ENCODE data around the gene RGS6.

The RGS6 gene

GRCh38 chr14:72262771-72263170, 330.5 kb downstream of the RGS6 start:
- H3K27me3 ChIP-seq: no peaks in the 10 kb centered on the region
- H3K27ac ChIP-seq: no peak overlapping the region
- no peak overlapping the region for H3K4me3 ChIP-seq (ENCODE audit: low read depth in 1 of 2, low read length in 1 of 2)
- no peaks in the 10 kb centered on the region for H3K9me3 ChIP-seq
- no peaks in the 10 kb centered on the region for H3K4me1 ChIP-seq (ENCODE audit: control insufficient read depth in 1 of 2, insufficient read depth in 1 of 2, low read depth in 1 of 2, low read length in 1 of 2)
- no peaks in the 10 kb centered on the region for H3K36me3 ChIP-seq
- no peak for TF ChIP-seq CTCF (IDR thresholded peaks at IDR 0.05)

GRCh38 chr14:72264716-72265115, 332.5 kb downstream of the RGS6 start:
- Histone ChIP-seq H3K4me1 (ENCODE audit: control insufficient read depth in 1 of 2, insufficient read depth in 1 of 2, low read depth in 1 of 2, low read length in 1 of 2) (no peaks in the 10 kb centered on the region), H3K4me3 (ENCODE audit: low read depth in 1 of 2, low read length in 1 of 2) (no peak overlapping the region), H3K9me3 (no peaks in the 10 kb centered on the region), H3K27me3 (no peaks in the 10 kb centered on the region), H3K36me3 (no peaks in the 10 kb centered on the region), H3K27ac (no peak overlapping the region)
- TF ChIP-seq CTCF (IDR thresholded peaks at IDR 0.05): no peak

GRCh38 chr14:72270147-72270727, 338.0 kb downstream of the RGS6 start:
- no peak overlapping the region for H3K27ac ChIP-seq

GRCh38 chr14:72270749-72271148, 338.5 kb downstream of the RGS6 start:
- Histone ChIP-seq H3K27ac (no peak overlapping the region), H3K4me3 (ENCODE audit: low read depth in 1 of 2, low read length in 1 of 2) (no peak overlapping the region), H3K36me3 (no peaks in the 10 kb centered on the region), H3K27me3 (no peaks in the 10 kb centered on the region), H3K4me1 (ENCODE audit: control insufficient read depth in 1 of 2, insufficient read depth in 1 of 2, low read depth in 1 of 2, low read length in 1 of 2) (no peaks in the 10 kb centered on the region), H3K9me3 (no peaks in the 10 kb centered on the region)
- no peak for TF ChIP-seq CTCF (IDR thresholded peaks at IDR 0.05)

More at GRCh38 chr14:72270147-72270727, 338.0 kb downstream of the RGS6 start:
- no peak for TF ChIP-seq CTCF (IDR thresholded peaks at IDR 0.05)
- H3K4me1 ChIP-seq (ENCODE audit: control insufficient read depth in 1 of 2, insufficient read depth in 1 of 2, low read depth in 1 of 2, low read length in 1 of 2): no peaks in the 10 kb centered on the region
- no peaks in the 10 kb centered on the region for H3K36me3 ChIP-seq
- no peaks in the 10 kb centered on the region for H3K9me3 ChIP-seq
- no peaks in the 10 kb centered on the region for H3K27me3 ChIP-seq
- no peak overlapping the region for H3K4me3 ChIP-seq (ENCODE audit: low read depth in 1 of 2, low read length in 1 of 2)

GRCh38 chr14:72275242-72275641, 343.0 kb downstream of the RGS6 start:
- H3K4me1 ChIP-seq (ENCODE audit: control insufficient read depth in 1 of 2, insufficient read depth in 1 of 2, low read depth in 1 of 2, low read length in 1 of 2): no peaks in the 10 kb centered on the region
- no peaks in the 10 kb centered on the region for H3K36me3 ChIP-seq
- H3K9me3 ChIP-seq: no peaks in the 10 kb centered on the region
- no peak overlapping the region for H3K27ac ChIP-seq
- H3K27me3 ChIP-seq: no peaks in the 10 kb centered on the region
- H3K4me3 ChIP-seq (ENCODE audit: low read depth in 1 of 2, low read length in 1 of 2): no peak overlapping the region
- no peak for TF ChIP-seq CTCF (IDR thresholded peaks at IDR 0.05)

- H3K9me3 ChIP-seq: no peaks in the 10 kb centered on the region
- no peak for TF ChIP-seq CTCF (IDR thresholded peaks at IDR 0.05)
- no peak overlapping the region for H3K27ac ChIP-seq
- no peaks in the 10 kb centered on the region for H3K4me1 ChIP-seq (ENCODE audit: control insufficient read depth in 1 of 2, insufficient read depth in 1 of 2, low read depth in 1 of 2, low read length in 1 of 2)
- no peaks in the 10 kb centered on the region for H3K27me3 ChIP-seq
- no peak overlapping the region for H3K4me3 ChIP-seq (ENCODE audit: low read depth in 1 of 2, low read length in 1 of 2)
- H3K36me3 ChIP-seq: no peaks in the 10 kb centered on the region
Measured at GRCh38 chr14:72278316-72278715, 346.1 kb downstream of the RGS6 start.

Data from neutrophil (primary cell).